Body of pancreas (tissue), 4 donors: ENCODE results near the gene LMAN2.

ENCODE experiments used
- CTCF ChIP-seq, 7 experiments: fragments of 450-650 bp in 4 of 7; fragments of 200-600 bp in 3 of 7; sonication (generic) in 3 of 7; IDR thresholded peaks; one replicate each; pipeline ENCODE4 v1.5.1; 2016 to 2019; ENCODE audit warnings: antibody characterized with exemption in 7 of 7
- POLR2A ChIP-seq, 3 donors: fragments of 450-650 bp; IDR thresholded peaks; one replicate each; pipeline ENCODE4 v1.6.1; 2016; ENCODE audit warnings: antibody characterized with exemption in 3 of 3, mild to moderate bottlenecking in 2 of 3

- no peak for TF ChIP-seq POLR2A (IDR thresholded peaks at IDR 0.05)
- no peak for TF ChIP-seq CTCF (IDR thresholded peaks at IDR 0.05)
Observed at GRCh38 chr5:177315411-177315810, 36.1 kb downstream of the LMAN2 start.
